ENCODE data around the gene CPLX1. TPM values are rescaled to one million over a fixed set of nuclear protein-coding genes. Genes with fewer than 3 reads are reported as not detected.

The CPLX1 gene
- total and polyA plus RNA-seq, 7 donors, result 0.44 to 2.3 (median 1.4) TPM

- intact Hi-C loops (cut with DNase I), result no loop called here
- H3K27me3 ChIP-seq (ENCODE audit: insufficient read depth in 3 of 3, low read length in 2 of 3), result peaks cover 0 to 59% (median 31%) of the 10 kb centered on the region in 3 donors
These were observed 30.8 kb downstream of the CPLX1 start for GRCh38 chr4:794900-795725.

GRCh38 chr4:793941-794621 lies 31.8 kb downstream of the CPLX1 start:
- TF ChIP-seq CTCF (IDR thresholded peaks at IDR 0.05), result no peak
- H3K27ac ChIP-seq, result no peak overlapping the region
- 33 to 53% (median 41%) methylated on average over 19 of the region's 19 CpGs for WGBS, 3 donors
- no peaks in the 10 kb centered on the region for H3K4me1 ChIP-seq
- no peak for DNase-seq
- no peaks in the 10 kb centered on the region for H3K36me3 ChIP-seq (ENCODE audit: insufficient read depth in 1 of 2, low read depth in 1 of 2)
- H3K27me3 ChIP-seq (ENCODE audit: insufficient read depth in 3 of 3, low read length in 2 of 3), result peaks cover 0 to 59% (median 33%) of the 10 kb centered on the region in 3 donors
- ATAC-seq, result no peak
- H3K9me3 ChIP-seq, result no peaks in the 10 kb centered on the region
- intact Hi-C loops (cut with DNase I), result no loop called here
- H3K4me3 ChIP-seq, result no peak overlapping the region

More at GRCh38 chr4:794900-795725, 30.8 kb downstream of the CPLX1 start:
- no peak for DNase-seq
- H3K36me3 ChIP-seq (ENCODE audit: insufficient read depth in 1 of 2, low read depth in 1 of 2), result no peaks in the 10 kb centered on the region
- no peaks in the 10 kb centered on the region for H3K4me1 ChIP-seq
- 3 to 5% (median 4%) methylated on average over 59 to 71 of the region's 71 CpGs for WGBS, 3 donors
- no peak overlapping the region for H3K27ac ChIP-seq
- peak in 1 of 4 donors; percentile 14 for ATAC-seq
- no peak for TF ChIP-seq CTCF (IDR thresholded peaks at IDR 0.05)
- no peaks in the 10 kb centered on the region for H3K9me3 ChIP-seq
- H3K4me3 ChIP-seq, result peak overlapping the region; percentile 52

GRCh38 chr4:793093-793861 lies 32.7 kb downstream of the CPLX1 start:
- no peak for ATAC-seq
- intact Hi-C loops (cut with DNase I), result no loop called here

GRCh38 chr4:792626-793092 lies 33.3 kb downstream of the CPLX1 start:
- Histone ChIP-seq H3K27ac (no peak overlapping the region), H3K27me3 (ENCODE audit: insufficient read depth in 3 of 3, low read length in 2 of 3) (peaks cover 0 to 65% (median 35%) of the 10 kb centered on the region in 3 donors), H3K4me3 (no peak overlapping the region), H3K9me3 (no peaks in the 10 kb centered on the region), H3K36me3 (ENCODE audit: insufficient read depth in 1 of 2, low read depth in 1 of 2) (no peaks in the 10 kb centered on the region), H3K4me1 (no peaks in the 10 kb centered on the region)
- ATAC-seq (no peak), DNase-seq (no peak)
- intact Hi-C loops (cut with DNase I), result no loop called here
- WGBS, 3 donors, result 46 to 58% (median 46%) methylated on average over 17 of the region's 17 CpGs
- TF ChIP-seq CTCF (IDR thresholded peaks at IDR 0.05), result no peak

More at GRCh38 chr4:793093-793861, 32.7 kb downstream of the CPLX1 start:
- TF ChIP-seq CTCF (IDR thresholded peaks at IDR 0.05), result no peak
- Histone ChIP-seq H3K4me3 (no peak overlapping the region), H3K27me3 (ENCODE audit: insufficient read depth in 3 of 3, low read length in 2 of 3) (peaks cover 0 to 61% (median 33%) of the 10 kb centered on the region in 3 donors), H3K9me3 (no peaks in the 10 kb centered on the region), H3K36me3 (ENCODE audit: insufficient read depth in 1 of 2, low read depth in 1 of 2) (no peaks in the 10 kb centered on the region), H3K4me1 (no peaks in the 10 kb centered on the region), H3K27ac (no peak overlapping the region)
- 47 to 59% (median 51%) methylated on average over 19 of the region's 19 CpGs for WGBS, 3 donors
- no peak for DNase-seq

Data from psoas muscle (tissue), 8 donors.